NCI-H1105 (cell line): ENCODE data around the gene DUSP11.
"Not testable (repeated sequence)": the region's sequence is repeated elsewhere in the genome, so short reads cannot be mapped to it uniquely, and the experiment has no call there.

Source experiments
- DNase-seq: peaks from one replicate; lab custom pipeline; 2025; lab: John Stamatoyannopoulos, UW

DUSP11 gene

GRCh38 chr2:73717695-73718094 lies 62.2 kb downstream of the DUSP11 start:
- not testable (repeated sequence) for DNase-seq

- DNase-seq: no peak
Measured at GRCh38 chr2:73717251-73717606, 62.7 kb downstream of the DUSP11 start.

GRCh38 chr2:73716543-73717250 lies 63.2 kb downstream of the DUSP11 start:
- no peak for DNase-seq

- DNase-seq: no peak
Measured at GRCh38 chr2:73714091-73714490, 65.8 kb downstream of the DUSP11 start.
